Suprapubic skin (tissue), 4 donors: ENCODE data around the gene NKRF.

ENCODE experiments used
- EP300 ChIP-seq: sonication (generic); formaldehyde crosslinking; IDR thresholded peaks from one replicate; pipeline ENCODE4 v1.6.1; 2017; ENCODE audit warnings: antibody characterized with exemption
- POLR2A ChIP-seq, 2 donors: fragments of 450-650 bp; IDR thresholded peaks; one replicate each; pipeline ENCODE4 v1.6.1; 2017; ENCODE audit warnings: antibody characterized with exemption in 2 of 2, mild to moderate bottlenecking in 2 of 2, moderate library complexity in 2 of 2
- POLR2AphosphoS5 ChIP-seq, 3 donors: sonication (generic); formaldehyde crosslinking; IDR thresholded peaks; one replicate each; pipeline ENCODE4 v1.6.1; 2017; ENCODE audit warnings: antibody characterized with exemption in 3 of 3
- TF ChIP-seq, protein P1 (sequence below), 2 donors: fragments of 200-600 bp in 1 of 2; fragments of 450-650 bp in 1 of 2; sonication (generic) in 1 of 2; IDR thresholded peaks; one replicate each; pipeline ENCODE4 v1.5.1; 2016 to 2019; ENCODE audit warnings: antibody characterized with exemption in 2 of 2, mild to moderate bottlenecking in 1 of 2, moderate library complexity in 1 of 2

DNA sequence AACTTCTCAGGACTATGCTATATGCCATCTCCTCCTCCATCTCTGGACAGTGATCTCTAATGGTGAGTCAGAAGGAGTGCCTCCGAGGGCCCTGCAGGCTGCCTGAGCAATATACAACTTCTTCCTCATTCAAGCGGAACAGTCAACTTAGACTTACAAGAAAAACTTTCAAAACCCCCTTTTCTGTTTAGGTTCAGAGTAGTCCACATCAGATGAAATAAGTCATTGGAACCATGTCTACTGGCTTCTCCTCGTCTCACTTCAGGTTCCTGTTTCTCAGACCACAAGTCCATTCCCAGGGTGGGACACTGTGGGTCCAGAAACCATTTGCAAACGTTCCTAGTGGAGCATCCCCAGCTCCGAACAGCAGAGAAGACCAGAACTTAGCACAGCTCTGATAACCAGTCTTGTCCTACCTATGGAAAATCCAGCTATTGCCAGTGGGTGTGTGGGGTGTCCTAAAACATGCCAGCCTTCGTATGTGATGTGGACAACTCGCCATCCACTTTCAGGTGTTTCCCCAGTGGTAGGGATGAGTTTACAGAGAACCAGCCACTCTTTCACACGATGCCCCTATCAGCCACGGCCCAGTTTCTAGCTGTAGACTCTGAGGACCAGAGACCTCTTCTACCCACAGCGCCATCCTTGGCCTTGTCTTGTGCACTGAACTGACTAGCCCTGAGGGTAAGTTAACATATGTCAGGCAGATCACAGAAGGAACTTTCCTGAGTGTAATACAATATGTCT lies 32.7 kb upstream of the NKRF start:
- TF ChIP-seq, protein P1, sequence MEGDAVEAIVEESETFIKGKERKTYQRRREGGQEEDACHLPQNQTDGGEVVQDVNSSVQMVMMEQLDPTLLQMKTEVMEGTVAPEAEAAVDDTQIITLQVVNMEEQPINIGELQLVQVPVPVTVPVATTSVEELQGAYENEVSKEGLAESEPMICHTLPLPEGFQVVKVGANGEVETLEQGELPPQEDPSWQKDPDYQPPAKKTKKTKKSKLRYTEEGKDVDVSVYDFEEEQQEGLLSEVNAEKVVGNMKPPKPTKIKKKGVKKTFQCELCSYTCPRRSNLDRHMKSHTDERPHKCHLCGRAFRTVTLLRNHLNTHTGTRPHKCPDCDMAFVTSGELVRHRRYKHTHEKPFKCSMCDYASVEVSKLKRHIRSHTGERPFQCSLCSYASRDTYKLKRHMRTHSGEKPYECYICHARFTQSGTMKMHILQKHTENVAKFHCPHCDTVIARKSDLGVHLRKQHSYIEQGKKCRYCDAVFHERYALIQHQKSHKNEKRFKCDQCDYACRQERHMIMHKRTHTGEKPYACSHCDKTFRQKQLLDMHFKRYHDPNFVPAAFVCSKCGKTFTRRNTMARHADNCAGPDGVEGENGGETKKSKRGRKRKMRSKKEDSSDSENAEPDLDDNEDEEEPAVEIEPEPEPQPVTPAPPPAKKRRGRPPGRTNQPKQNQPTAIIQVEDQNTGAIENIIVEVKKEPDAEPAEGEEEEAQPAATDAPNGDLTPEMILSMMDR (IDR thresholded peaks at IDR 0.05), result no peak
- TF ChIP-seq POLR2A (IDR thresholded peaks at IDR 0.05) (no peak), POLR2AphosphoS5 (IDR thresholded peaks at IDR 0.05) (no peak), EP300 (no peak)
